CD4-positive, alpha-beta T cell (primary cell): Measurements from ENCODE around the gene TRIM23. TPM values are rescaled to one million over a fixed set of nuclear protein-coding genes. Genes with fewer than 3 reads are reported as not detected.
A peak's percentile ranks its signal among the peaks of the same experiment; 100 is the strongest.

Source experiments
- ATAC-seq: fragments of 200-7000 bp; cut with Tn5 transposase; one replicate; pipeline ENCODE4 v1.10.0; 2022; ENCODE audit warnings: mild to moderate bottlenecking; ENCODE audit not compliant: poor library complexity
- CTCF ChIA-PET: fragments of 350-600 bp; sonication (Branson Sonifier 250); formaldehyde crosslinking; loops from one replicate; lab custom pipeline; 2021; ENCODE audit warnings: antibody characterized with exemption, inconsistent platforms; lab: Charles Lee
- POLR2A ChIA-PET: fragments of 350-600 bp; sonication (Branson Sonifier 250); formaldehyde crosslinking; loops from one replicate; lab custom pipeline; 2021; ENCODE audit warnings: antibody characterized with exemption, inconsistent platforms; lab: Charles Lee
- DNase-seq, 14 experiments: peaks; one replicate each; pipeline ENCODE4 v3.0.0-alpha.2; 2013 to 2020; ENCODE audit warnings: mixed read lengths in 2 of 14
- H3K27ac ChIP-seq, 2 donors: one replicate each; pipeline versions ENCODE4 v1.5.1 to v1.7.0; 2013; ENCODE audit warnings: low read length in 2 of 2, low read depth in 1 of 2, mild to moderate bottlenecking in 1 of 2
- H3K27me3 ChIP-seq, 2 experiments: 1 replicate in 1 of 2; 2 replicates in 1 of 2; pipeline versions ENCODE4 v1.6.1 to v1.7.0; 2013; ENCODE audit warnings: low read length in 2 of 2, control low read depth in 1 of 2, mild to moderate bottlenecking in 1 of 2, moderate library complexity in 1 of 2; ENCODE audit not compliant: insufficient read depth in 2 of 2, control insufficient read depth in 1 of 2
- H3K36me3 ChIP-seq: one replicate; pipeline ENCODE4 v1.6.1; 2013; ENCODE audit warnings: low read length, control low read depth; ENCODE audit not compliant: insufficient read depth
- H3K4me1 ChIP-seq: one replicate; pipeline ENCODE4 v1.6.1; 2013; ENCODE audit warnings: low read length, control low read depth; ENCODE audit not compliant: insufficient read depth
- H3K4me3 ChIP-seq: one replicate; pipeline ENCODE4 v1.5.1; 2013; ENCODE audit warnings: mild to moderate bottlenecking, low read length, moderate library complexity
- H3K9me3 ChIP-seq, 2 experiments: 1 replicate in 1 of 2; 2 replicates in 1 of 2; pipeline versions ENCODE4 v1.6.1 to v1.7.0; 2013; ENCODE audit warnings: low read length in 2 of 2, mild to moderate bottlenecking in 2 of 2, control low read depth in 1 of 2, moderate library complexity in 1 of 2; ENCODE audit not compliant: control insufficient read depth in 1 of 2, insufficient read depth in 1 of 2
- H3K27ac Mint-ChIP-seq: one replicate; pipeline ENCODE4 v1.8.0; 2020; ENCODE audit warnings: mixed read lengths
- H3K27me3 Mint-ChIP-seq: one replicate; pipeline ENCODE4 v1.8.0; 2021; ENCODE audit warnings: mixed read lengths
- H3K36me3 Mint-ChIP-seq: one replicate; pipeline ENCODE4 v1.8.0; 2021; ENCODE audit warnings: low read depth, mixed read lengths
- H3K4me1 Mint-ChIP-seq: one replicate; pipeline ENCODE4 v1.8.0; 2021; ENCODE audit warnings: low read depth, mixed read lengths
- H3K4me3 Mint-ChIP-seq: one replicate; pipeline ENCODE4 v1.8.0; 2020; ENCODE audit warnings: mild to moderate bottlenecking, mixed read lengths
- H3K9me3 Mint-ChIP-seq: one replicate; pipeline ENCODE4 v1.8.0; 2020; ENCODE audit warnings: mixed read lengths
- intact Hi-C, 2 experiments: fragments of 100-400 bp; cut with DNase I in 1 of 2; cut with micrococcal nuclease in 1 of 2; formaldehyde crosslinking; loops; one replicate each; pipeline versions ENCODE4 v1.15.1 to v1.9.0; 2023 to 2025; cut with DNase I, micrococcal nuclease
- total RNA-seq, 174 experiments: library from RNA in 2 of 174; stranded (reverse) in 2 of 174; gene quantifications; one replicate each; pipeline ENCODE4 v1.2.3 and lab custom pipeline; 2021 to 2026
- TF ChIP-seq, protein P1 (sequence below): fragments of 200-600 bp; IDR thresholded peaks from one replicate; pipeline ENCODE4 v1.8.0; 2022; ENCODE audit warnings: antibody characterized with exemption, mild to moderate bottlenecking

The TRIM23 gene
- total RNA-seq, 2 experiments from 2014 or later = 24.0 to 30.6 TPM

DNA sequence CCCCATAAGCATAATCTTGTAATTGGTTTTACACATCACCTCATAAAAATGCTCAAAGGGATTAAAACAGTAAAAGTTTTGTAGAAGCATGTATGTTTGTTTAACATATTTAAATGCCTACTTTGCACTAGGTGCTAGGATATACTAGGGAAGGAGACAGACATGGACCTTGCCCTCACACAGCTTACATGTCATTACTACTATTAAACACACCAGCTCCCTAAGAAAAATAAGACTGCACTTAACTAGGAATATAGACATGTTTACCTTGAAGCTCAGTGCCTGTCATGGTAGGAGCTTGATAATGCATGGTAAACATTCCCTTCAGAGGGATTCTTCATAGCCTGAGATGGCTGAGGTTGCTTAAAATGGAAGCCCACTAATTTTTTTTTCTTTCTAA lies 6.8 kb upstream of the TRIM23 start:
- ChIA-PET POLR2A (no interaction called here), CTCF (no interaction called here)
- H3K27ac Mint-ChIP-seq = no peak overlapping the region
- H3K27me3 ChIP-seq = no peaks in the 10 kb centered on the region
- TF ChIP-seq, protein P1, sequence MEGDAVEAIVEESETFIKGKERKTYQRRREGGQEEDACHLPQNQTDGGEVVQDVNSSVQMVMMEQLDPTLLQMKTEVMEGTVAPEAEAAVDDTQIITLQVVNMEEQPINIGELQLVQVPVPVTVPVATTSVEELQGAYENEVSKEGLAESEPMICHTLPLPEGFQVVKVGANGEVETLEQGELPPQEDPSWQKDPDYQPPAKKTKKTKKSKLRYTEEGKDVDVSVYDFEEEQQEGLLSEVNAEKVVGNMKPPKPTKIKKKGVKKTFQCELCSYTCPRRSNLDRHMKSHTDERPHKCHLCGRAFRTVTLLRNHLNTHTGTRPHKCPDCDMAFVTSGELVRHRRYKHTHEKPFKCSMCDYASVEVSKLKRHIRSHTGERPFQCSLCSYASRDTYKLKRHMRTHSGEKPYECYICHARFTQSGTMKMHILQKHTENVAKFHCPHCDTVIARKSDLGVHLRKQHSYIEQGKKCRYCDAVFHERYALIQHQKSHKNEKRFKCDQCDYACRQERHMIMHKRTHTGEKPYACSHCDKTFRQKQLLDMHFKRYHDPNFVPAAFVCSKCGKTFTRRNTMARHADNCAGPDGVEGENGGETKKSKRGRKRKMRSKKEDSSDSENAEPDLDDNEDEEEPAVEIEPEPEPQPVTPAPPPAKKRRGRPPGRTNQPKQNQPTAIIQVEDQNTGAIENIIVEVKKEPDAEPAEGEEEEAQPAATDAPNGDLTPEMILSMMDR = no peak
- peaks cover 8% of the 10 kb centered on the region for H3K4me1 ChIP-seq
- no peaks in the 10 kb centered on the region for H3K27me3 Mint-ChIP-seq
- peaks cover 16% of the 10 kb centered on the region for H3K36me3 ChIP-seq
- H3K4me3 ChIP-seq = no peak overlapping the region
- intact Hi-C loops = no loop called here
- DNase-seq = no peak
- ATAC-seq = no peak
- no peaks in the 10 kb centered on the region for H3K9me3 Mint-ChIP-seq
- no peaks in the 10 kb centered on the region for H3K9me3 ChIP-seq
- no peak overlapping the region for H3K4me3 Mint-ChIP-seq
- peaks cover 42% of the 10 kb centered on the region for H3K36me3 Mint-ChIP-seq
- H3K27ac ChIP-seq = no peak overlapping the region
- peaks cover 30% of the 10 kb centered on the region for H3K4me1 Mint-ChIP-seq

DNA sequence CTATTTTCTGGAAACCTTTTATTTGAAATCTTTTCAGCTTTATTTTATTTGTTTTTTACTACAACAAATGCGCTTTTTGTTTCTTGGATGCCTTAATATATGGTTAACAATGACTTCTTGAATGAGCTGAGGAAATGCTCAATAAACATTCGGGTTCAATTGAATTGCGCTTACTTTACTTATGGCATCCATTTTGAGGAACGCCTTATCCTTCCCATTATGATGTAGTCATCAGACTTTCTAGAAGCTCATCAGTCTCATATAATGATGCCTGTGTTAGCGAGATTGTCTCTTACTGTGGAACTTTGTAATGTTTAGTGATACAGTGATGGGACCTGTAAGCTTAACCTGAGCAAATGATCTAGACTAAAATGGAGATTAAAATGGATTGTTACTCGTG lies 1.6 kb upstream of the TRIM23 start:
- H3K27me3 ChIP-seq = no peaks in the 10 kb centered on the region
- H3K27ac ChIP-seq = peak overlapping the region in 1 of 2 donors; percentile 87
- DNase-seq = peak in 1 of 14 experiments; percentile 3
- no peaks in the 10 kb centered on the region for H3K9me3 ChIP-seq
- Mint-ChIP-seq H3K9me3 (no peaks in the 10 kb centered on the region), H3K4me1 (peaks cover 63% of the 10 kb centered on the region), H3K27ac (peak overlapping the region; percentile 99), H3K36me3 (peaks cover 57% of the 10 kb centered on the region), H3K27me3 (no peaks in the 10 kb centered on the region), H3K4me3 (peak overlapping the region; percentile 99)
- ChIA-PET POLR2A (interaction anchor here (0.8 to 3.8 kb wide), 4 partner anchors 63 to 518 kb away, joined by 3 to 72 read pairs (median 7); partner anchors contain the start of genes CENPK, NLN, PPWD1 and SGTB), CTCF (no interaction called here)
- TF ChIP-seq, protein P1 = no peak
- H3K36me3 ChIP-seq = peaks cover 9% of the 10 kb centered on the region
- H3K4me3 ChIP-seq = peak overlapping the region; percentile 67
- no peak for ATAC-seq
- intact Hi-C loops = loop anchor here in 1 of 2 experiments (2.0 to 5.0 kb wide), 3 partner anchors 97 to 517 kb away; partner anchors contain the start of genes NLN, SGTB and SREK1
- peaks cover 29% of the 10 kb centered on the region for H3K4me1 ChIP-seq

- Histone ChIP-seq H3K27me3 (no peaks in the 10 kb centered on the region), H3K36me3 (peaks cover 7% of the 10 kb centered on the region), H3K9me3 (no peaks in the 10 kb centered on the region), H3K4me3 (peak within 1 kb of the TSS; percentile 67), H3K4me1 (peaks cover 29% of the 10 kb centered on the region), H3K27ac (peak within 1 kb of the TSS; percentile 85 to 87)
- Mint-ChIP-seq H3K4me1 (peaks cover 63% of the 10 kb centered on the region), H3K27ac (peak within 1 kb of the TSS; percentile 99), H3K4me3 (peak within 1 kb of the TSS; percentile 99), H3K9me3 (no peaks in the 10 kb centered on the region), H3K36me3 (peaks cover 55% of the 10 kb centered on the region), H3K27me3 (no peaks in the 10 kb centered on the region)
- intact Hi-C loops = loop anchor here (1.0 to 5.0 kb wide), 5 partner anchors 62 to 517 kb away; partner anchors contain the start of genes CENPK (in 1 of the 2), NLN (in 1 of the 2), PPWD1 (in 1 of the 2) and SGTB (in 1 of the 2)
- TF ChIP-seq, protein P1 = peak; percentile 29
- CTCF ChIA-PET = no interaction called here
- DNase-seq (peak; percentile 67 to 94 (median 76)), ATAC-seq (peak; percentile 72)
- POLR2A ChIA-PET = interaction anchor here (0.8 to 3.8 kb wide), 11 partner anchors 19 to 519 kb away, joined by 3 to 72 read pairs (median 6); partner anchors contain the start of genes CENPK, ERBIN, NLN and PPWD1
Observed at GRCh38 chr5:65624571-65625555, 730 bp upstream of the TRIM23 start, which contains the start of the genes SHLD3 and TRAPPC13. Gene SHLD3 (plus strand): TSS chr5:65625027. CDS start chr5:65629588, 4,561 bp downstream. Gene TRAPPC13 (plus strand): TSS chr5:65625027. CDS start chr5:65625061, 34 bp downstream.
